Measurements from ENCODE around the gene PPP2R5D. TPM values are rescaled to one million over a fixed set of nuclear protein-coding genes. Genes with fewer than 3 reads are reported as not detected.

The PPP2R5D gene
- total and polyA plus RNA-seq, 9 of the 15 experiments (the other 6 are each of a cell fraction or from before 2014, with no cell fraction given) = 1.3 to 96.1 (median 38.4) TPM

GRCh38 chr6:43052842-43053544, 68.6 kb downstream of the PPP2R5D start (continued):
- TF ChIP-seq MGA (IDR thresholded peaks at IDR 0.05) = 0 out of 2 replicates have a peak, but pooled peaks have one; percentile 6
- no peak for TF ChIP-seq ATF2 (CRISPR knock-in tag; IDR thresholded peaks at IDR 0.05)
- 0 out of 2 replicates have a peak, but pooled peaks have one; percentile 4 for TF ChIP-seq OTX1 (CRISPR knock-in tag; IDR thresholded peaks at IDR 0.05)
- peak in 1 of 3 experiments; percentile 10; a peak in 1 of 6 replicates for TF ChIP-seq CTCF (IDR thresholded peaks at IDR 0.05 in 2 of 3, conservative IDR thresholded peaks at IDR 0.05 in 1 of 3; ENCODE audit: insufficient read depth in 2 of 3, low read depth in 1 of 3, low read length in 3 of 3)
- TF ChIP-seq MYNN (IDR thresholded peaks at IDR 0.05) = peak; percentile 99
- TF ChIP-seq MYNN (CRISPR knock-in tag; IDR thresholded peaks at IDR 0.05) = peak; percentile 84; the same call in 1 of the 2 replicates
- no peak for TF ChIP-seq DMBX1 (CRISPR knock-in tag; IDR thresholded peaks at IDR 0.05; ENCODE audit: borderline replicate concordance)
- TF ChIP-seq BRD9 (IDR thresholded peaks at IDR 0.05; ENCODE audit: low read depth, partially characterized antibody) = peak; percentile 49
- no peak for TF ChIP-seq NCOA4 (IDR thresholded peaks at IDR 0.05; ENCODE audit: partially characterized antibody)
- TF ChIP-seq KLF13 (tag; IDR thresholded peaks at IDR 0.05; ENCODE audit: borderline replicate concordance, low read depth) = no peak

All from K562 (cell line).